Activated effector memory CD4-positive, alpha-beta T cell treated with Interleukin-2 at 50 U/mL for 16 hours (primary cell): ENCODE data around the gene HNRNPF.
A peak's percentile ranks its signal among the peaks of the same experiment; 100 is the strongest.

ENCODE experiments used
- DNase-seq: peaks from one replicate; pipeline ENCODE4 v3.0.0-alpha.2; 2020

Gene HNRNPF

DNA sequence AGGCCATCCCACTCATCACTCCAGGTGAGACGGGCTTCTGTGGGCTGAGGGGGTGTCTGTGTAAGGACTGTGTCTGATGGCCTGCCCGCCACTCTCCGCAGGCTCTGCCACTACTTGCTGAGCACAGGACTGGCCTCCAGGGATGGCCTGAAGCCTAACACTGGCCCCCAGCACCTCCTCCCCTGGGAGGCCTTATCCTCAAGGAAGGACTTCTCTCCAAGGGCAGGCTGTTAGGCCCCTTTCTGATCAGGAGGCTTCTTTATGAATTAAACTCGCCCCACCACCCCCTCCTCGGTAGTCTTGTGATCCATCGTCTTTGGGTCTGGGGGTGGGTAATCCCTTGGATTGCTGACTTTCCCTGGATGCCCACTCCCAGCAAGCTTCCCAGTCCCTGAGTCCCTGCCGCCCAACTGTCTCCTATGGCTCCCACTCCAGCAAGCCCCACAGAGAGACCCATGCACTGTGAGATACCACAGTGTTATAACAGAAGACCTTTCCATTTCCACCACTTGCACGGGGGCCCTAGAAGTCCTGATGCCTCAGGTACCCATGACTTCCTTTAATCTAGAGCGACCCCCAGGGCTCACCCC lies 32.8 kb downstream of the HNRNPF start:
- no peak for DNase-seq

- DNase-seq: no peak
Observed at GRCh38 chr10:43375401-43376020, 33.5 kb downstream of the HNRNPF start.

GRCh38 chr10:43374194-43374593 lies 34.8 kb downstream of the HNRNPF start:
- DNase-seq: no peak

DNA sequence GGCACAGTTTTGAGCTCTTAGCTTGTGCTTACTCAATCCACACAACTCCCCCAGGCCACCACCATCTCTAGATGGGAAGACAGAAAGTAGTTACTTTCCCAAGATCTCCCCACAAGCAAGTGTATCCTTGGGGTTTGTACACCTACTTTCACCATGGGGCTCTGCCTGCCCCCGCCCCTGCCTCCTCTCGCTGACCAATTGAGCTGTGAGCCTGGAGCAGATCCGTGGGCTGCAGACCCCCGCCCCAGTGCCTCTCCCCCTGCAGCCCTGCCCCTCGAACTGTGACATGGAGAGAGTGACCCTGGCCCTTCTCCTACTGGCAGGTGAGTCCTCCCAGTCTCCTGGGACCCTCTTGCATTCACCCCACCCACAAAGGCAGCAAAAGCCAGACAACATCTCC lies 35.5 kb downstream of the HNRNPF start:
- no peak for DNase-seq

DNA sequence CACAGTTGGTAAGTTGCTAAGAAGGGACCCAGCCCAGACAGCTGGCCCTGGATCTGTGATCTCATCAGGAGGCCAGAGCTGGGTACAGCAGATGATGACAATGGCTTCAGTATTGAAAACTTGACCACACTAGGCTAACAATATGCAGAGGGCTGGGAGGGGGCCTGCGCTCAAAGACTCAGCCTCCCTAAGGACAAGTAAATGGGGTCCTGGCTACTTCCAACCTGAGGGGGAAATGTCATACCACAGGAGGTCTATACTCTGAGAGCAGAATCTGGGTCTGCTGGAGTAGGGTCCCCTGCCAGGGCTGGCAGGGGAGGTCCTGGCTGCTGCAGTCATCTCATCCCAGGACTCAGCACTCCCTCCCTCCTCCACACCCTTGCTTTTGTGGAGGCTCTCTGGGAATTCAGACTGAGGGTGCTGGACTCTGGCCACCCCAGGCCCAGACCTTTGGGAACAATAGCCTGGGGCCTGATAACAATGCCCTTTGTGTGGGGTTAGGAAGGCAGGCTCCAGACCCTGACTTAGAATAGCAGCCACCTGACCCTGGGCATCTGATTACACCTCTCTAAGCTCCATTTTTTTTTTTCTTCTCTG lies 36.1 kb downstream of the HNRNPF start:
- no peak for DNase-seq

- no peak for DNase-seq
Observed at GRCh38 chr10:43371418-43371817, 37.6 kb downstream of the HNRNPF start, which contains the start of gene FXYD4. Gene FXYD4, plus strand, starts transcription at chr10:43371636. Its CDS starts 2,111 bp downstream, at chr10:43373747.

DNA sequence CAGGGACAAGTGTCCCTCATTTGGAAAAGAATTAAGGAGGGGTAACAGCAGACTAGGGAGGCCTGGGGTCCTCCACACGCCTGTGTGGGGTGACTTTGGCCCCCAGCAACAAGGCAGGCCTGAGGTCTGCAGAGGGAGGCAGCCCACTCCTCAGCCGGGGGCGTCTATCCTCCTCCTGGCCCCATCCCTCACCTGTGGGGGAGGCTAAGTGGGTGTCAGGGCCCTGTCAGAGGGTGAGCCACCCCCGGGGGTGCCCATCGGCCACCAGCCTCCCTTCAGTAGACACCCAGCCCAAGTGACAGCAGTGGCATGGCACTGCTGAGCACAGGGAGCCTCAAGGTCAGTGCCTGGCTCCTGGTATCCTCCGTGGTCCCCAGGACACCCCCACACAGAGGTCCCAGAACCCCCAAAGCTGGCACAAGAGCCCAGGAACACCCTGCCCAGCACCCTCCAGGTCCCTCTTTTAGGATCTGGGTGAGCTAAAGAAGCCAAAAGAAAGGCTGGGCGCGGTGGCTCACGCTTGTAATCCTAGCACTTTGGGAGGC lies 38.2 kb downstream of the HNRNPF start:
- DNase-seq: no peak

- no peak for DNase-seq
Observed at GRCh38 chr10:43369921-43370320, 39.1 kb downstream of the HNRNPF start.

- no peak for DNase-seq
Observed at GRCh38 chr10:43365001-43365400, 44.0 kb downstream of the HNRNPF start.

- peak; percentile 98 for DNase-seq
Observed at GRCh38 chr10:43362191-43362839, 46.7 kb downstream of the HNRNPF start.

DNA sequence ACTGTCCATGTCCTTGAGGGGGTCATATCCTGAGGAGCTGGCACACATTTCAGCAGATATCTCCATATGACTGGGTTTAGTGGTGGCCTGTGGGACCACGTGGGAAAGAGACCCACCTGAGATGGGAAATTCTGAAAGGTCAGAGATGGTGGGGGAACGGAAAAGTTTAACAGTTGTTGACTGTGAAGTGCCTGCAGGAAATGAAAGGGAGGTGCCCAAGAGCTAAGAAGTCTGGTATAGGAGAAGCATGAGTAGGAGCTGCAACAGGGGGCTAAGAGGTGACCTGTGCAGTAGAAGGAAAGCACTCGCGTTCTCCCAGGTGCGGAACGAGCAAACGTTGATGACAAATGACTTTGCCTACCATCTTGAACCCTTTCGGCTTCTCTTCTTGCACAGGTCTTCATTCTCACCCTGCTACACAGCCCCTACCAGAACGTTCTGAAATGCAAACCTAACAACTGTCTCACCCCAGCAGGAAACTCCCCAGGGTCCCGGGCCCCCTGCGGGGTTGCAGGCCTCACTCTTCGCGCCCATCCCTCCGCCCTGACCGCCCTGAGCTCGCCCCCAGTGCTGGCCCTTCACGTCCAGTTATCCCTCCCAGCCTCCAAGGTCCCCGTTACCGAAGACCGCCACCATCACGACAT lies 47.3 kb downstream of the HNRNPF start:
- peak; percentile 6 for DNase-seq

GRCh38 chr10:43360086-43360485 lies 48.9 kb downstream of the HNRNPF start:
- DNase-seq: no peak

- no peak for DNase-seq
Observed at GRCh38 chr10:43355749-43356371, 53.1 kb downstream of the HNRNPF start.

- DNase-seq: no peak
Observed at GRCh38 chr10:43354879-43355380, 54.1 kb downstream of the HNRNPF start.

GRCh38 chr10:43354330-43354635 lies 54.7 kb downstream of the HNRNPF start:
- DNase-seq: no peak

- DNase-seq: no peak
Observed at GRCh38 chr10:43353495-43354329, 55.3 kb downstream of the HNRNPF start.

DNA sequence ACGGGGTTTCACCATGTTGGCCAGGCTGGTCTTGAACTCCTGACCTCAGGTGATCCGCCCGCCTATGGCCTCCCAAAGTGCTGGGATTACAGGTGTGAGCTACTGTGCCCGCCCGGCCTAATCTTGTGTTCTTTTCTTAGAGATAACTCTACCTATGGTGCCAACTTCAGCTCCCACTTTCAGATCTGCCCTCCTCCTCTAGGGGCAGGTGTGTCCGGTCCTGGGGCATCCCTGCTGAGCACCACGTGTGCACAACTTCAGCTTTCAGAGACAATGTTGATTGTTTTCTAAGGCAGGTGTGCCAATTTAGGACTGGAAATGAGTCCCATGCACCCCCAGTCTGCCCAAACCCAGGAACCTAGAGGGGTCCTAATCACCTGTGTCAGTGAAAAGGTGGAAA lies 56.0 kb downstream of the HNRNPF start:
- DNase-seq: no peak

- DNase-seq: no peak
Observed at GRCh38 chr10:43351301-43351700, 57.7 kb downstream of the HNRNPF start.

- no peak for DNase-seq
Observed at GRCh38 chr10:43350686-43351085, 58.3 kb downstream of the HNRNPF start.

DNA sequence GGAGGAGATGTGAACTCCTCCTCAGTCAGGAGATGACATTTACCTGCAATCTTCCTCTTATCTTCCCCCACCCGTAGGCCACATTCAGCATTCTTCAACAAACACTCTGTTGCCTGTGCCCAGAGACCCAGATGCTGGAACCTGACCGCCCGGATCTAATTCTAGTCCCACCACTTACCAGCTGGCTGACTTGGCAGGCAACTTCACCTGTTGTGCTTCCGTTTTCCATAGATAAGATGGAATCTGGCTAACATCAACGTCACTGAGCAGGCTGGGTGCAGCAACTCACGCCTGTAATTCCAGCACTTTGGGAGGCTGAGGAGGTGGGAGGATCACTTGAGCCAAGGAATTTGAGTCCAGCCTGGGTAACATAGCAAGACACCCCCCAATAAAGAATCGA lies 58.8 kb downstream of the HNRNPF start:
- DNase-seq: no peak

GRCh38 chr10:43348511-43349312 lies 60.3 kb downstream of the HNRNPF start:
- peak; percentile 77 for DNase-seq
